ENCODE results near the gene AP3S2. TPM values are rescaled to one million over a fixed set of nuclear protein-coding genes. Genes with fewer than 3 reads are reported as not detected.

Gene AP3S2
- total RNA-seq, 2 donors from 2014 or later: 41.8 to 50.6 TPM

DNA sequence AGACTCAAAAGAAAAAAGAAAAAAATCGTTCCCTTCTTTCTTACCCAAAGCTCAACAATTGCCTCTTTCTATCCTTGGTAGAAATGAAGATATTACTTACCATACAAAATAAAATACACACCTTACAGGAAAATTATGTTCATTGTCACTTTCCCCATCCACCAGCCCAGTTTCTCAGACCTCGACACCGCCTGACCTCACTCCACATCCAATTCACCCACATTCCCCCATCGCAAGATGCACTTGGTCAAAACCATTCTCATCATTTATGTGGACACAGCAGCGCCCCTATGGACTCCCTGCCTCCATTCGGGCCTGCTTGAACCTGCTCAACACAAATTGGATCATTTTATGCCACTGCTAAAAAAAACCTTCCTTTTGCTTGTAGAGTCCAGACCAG, 86.1 kb downstream of the AP3S2 start:
- H3K9me3 ChIP-seq: no peaks in the 10 kb centered on the region
- DNase-seq (ENCODE audit: low spot score) (no peak), ATAC-seq (ENCODE audit: insufficient number of reproducible peaks, low FRiP score, low read depth) (no peak)
- no peaks in the 10 kb centered on the region for H3K27me3 ChIP-seq (replicated peaks; ENCODE audit: insufficient read depth)
- no peak for TF ChIP-seq CTCF (IDR thresholded peaks at IDR 0.05)
- peaks cover 3 to 5% of the 10 kb centered on the region in 2 donors for H3K4me1 ChIP-seq (ENCODE audit: control insufficient read depth in 1 of 2, low read depth in 2 of 2)
- H3K27ac ChIP-seq: no peak overlapping the region
- H3K36me3 ChIP-seq: no peaks in the 10 kb centered on the region
- H3K4me3 ChIP-seq: no peak overlapping the region

- no peak overlapping the region for H3K27ac ChIP-seq
- H3K4me1 ChIP-seq (ENCODE audit: control insufficient read depth in 1 of 2, low read depth in 2 of 2): peaks cover 3 to 5% of the 10 kb centered on the region in 2 donors
- no peak for DNase-seq (ENCODE audit: low spot score)
- ATAC-seq (ENCODE audit: insufficient number of reproducible peaks, low FRiP score, low read depth): no peak
- TF ChIP-seq CTCF (IDR thresholded peaks at IDR 0.05): no peak
- H3K36me3 ChIP-seq: no peaks in the 10 kb centered on the region
- H3K9me3 ChIP-seq: no peaks in the 10 kb centered on the region
- H3K4me3 ChIP-seq: no peak overlapping the region
- H3K27me3 ChIP-seq (replicated peaks; ENCODE audit: insufficient read depth): no peaks in the 10 kb centered on the region
These were observed 86.9 kb downstream of the AP3S2 start for GRCh38 chr15:89806559-89807550.

DNA sequence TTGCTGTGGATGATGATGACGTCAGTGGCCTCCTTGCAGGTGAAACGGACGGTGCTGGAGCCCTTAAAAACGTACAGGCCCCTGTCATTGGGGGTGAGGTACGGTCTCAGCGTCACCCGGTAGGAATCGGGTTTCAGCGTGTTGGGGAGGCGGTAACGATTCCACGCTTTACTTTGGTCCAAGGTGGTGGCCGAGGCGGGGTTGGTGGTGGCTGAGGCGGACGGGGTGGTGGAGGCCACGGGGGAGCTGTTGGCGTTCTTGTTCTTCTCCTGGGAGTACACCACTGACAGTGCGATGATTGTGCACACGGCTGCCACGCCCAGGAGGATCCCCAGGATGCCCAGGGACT, 87.6 kb downstream of the AP3S2 start:
- H3K4me3 ChIP-seq: no peak overlapping the region
- no peaks in the 10 kb centered on the region for H3K9me3 ChIP-seq
- DNase-seq (ENCODE audit: low spot score): no peak
- no peak for TF ChIP-seq CTCF (IDR thresholded peaks at IDR 0.05)
- ATAC-seq (ENCODE audit: insufficient number of reproducible peaks, low FRiP score, low read depth): no peak
- H3K27me3 ChIP-seq (replicated peaks; ENCODE audit: insufficient read depth): no peaks in the 10 kb centered on the region
- H3K4me1 ChIP-seq (ENCODE audit: control insufficient read depth in 1 of 2, low read depth in 2 of 2): peaks cover 3 to 5% of the 10 kb centered on the region in 2 donors
- no peak overlapping the region for H3K27ac ChIP-seq
- no peaks in the 10 kb centered on the region for H3K36me3 ChIP-seq

- Histone ChIP-seq H3K36me3 (no peaks in the 10 kb centered on the region), H3K4me3 (no peak overlapping the region), H3K4me1 (ENCODE audit: control insufficient read depth in 1 of 2, low read depth in 2 of 2) (peaks cover 3 to 5% of the 10 kb centered on the region in 2 donors), H3K27me3 (replicated peaks; ENCODE audit: insufficient read depth) (no peaks in the 10 kb centered on the region), H3K27ac (no peak overlapping the region), H3K9me3 (no peaks in the 10 kb centered on the region)
- DNase-seq (ENCODE audit: low spot score) (no peak), ATAC-seq (ENCODE audit: insufficient number of reproducible peaks, low FRiP score, low read depth) (no peak)
- no peak for TF ChIP-seq CTCF (IDR thresholded peaks at IDR 0.05)
These were observed 88.3 kb downstream of the AP3S2 start for GRCh38 chr15:89805241-89806209.

Data from thoracic aorta (tissue), 2 donors.